Measurements from ENCODE around the gene LCE5A.
"Not testable (repeated sequence)": the region's sequence is repeated elsewhere in the genome, so short reads cannot be mapped to it uniquely, and the experiment has no call there.

Gene LCE5A

DNA sequence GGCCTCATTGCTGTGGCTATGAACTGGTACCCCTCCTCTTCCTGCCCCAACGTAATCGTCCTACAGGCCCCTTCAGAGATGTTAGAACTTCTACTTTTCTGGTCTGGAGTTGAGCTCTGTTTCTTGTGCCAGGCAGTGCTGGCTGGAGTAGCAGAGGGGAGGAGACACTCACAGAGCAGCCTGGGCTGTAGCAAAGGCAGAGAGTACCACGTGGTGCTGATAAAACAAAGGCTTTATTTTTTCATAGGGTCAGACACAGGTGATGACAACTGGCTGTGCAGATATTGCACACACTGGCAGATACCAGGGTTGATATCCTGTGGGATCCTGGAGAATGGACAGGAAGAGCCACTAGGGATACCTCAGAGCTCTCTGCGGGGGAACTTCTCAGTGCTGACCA lies 26.9 kb downstream of the LCE5A start:
- TF ChIP-seq, protein P1, sequence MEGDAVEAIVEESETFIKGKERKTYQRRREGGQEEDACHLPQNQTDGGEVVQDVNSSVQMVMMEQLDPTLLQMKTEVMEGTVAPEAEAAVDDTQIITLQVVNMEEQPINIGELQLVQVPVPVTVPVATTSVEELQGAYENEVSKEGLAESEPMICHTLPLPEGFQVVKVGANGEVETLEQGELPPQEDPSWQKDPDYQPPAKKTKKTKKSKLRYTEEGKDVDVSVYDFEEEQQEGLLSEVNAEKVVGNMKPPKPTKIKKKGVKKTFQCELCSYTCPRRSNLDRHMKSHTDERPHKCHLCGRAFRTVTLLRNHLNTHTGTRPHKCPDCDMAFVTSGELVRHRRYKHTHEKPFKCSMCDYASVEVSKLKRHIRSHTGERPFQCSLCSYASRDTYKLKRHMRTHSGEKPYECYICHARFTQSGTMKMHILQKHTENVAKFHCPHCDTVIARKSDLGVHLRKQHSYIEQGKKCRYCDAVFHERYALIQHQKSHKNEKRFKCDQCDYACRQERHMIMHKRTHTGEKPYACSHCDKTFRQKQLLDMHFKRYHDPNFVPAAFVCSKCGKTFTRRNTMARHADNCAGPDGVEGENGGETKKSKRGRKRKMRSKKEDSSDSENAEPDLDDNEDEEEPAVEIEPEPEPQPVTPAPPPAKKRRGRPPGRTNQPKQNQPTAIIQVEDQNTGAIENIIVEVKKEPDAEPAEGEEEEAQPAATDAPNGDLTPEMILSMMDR (IDR thresholded peaks at IDR 0.05; ENCODE audit: low read depth, low read length): no peak
- TF ChIP-seq, protein P2, sequence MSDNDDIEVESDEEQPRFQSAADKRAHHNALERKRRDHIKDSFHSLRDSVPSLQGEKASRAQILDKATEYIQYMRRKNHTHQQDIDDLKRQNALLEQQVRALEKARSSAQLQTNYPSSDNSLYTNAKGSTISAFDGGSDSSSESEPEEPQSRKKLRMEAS (IDR thresholded peaks at IDR 0.05; ENCODE audit: low read depth, low read length): no peak
- TF ChIP-seq MYC (IDR thresholded peaks at IDR 0.05; ENCODE audit: low read depth, low read length) (no peak), POLR2A (IDR thresholded peaks at IDR 0.05; ENCODE audit: extremely low read depth, insufficient read length) (no peak)
- no peak for DNase-seq (ENCODE audit: low read depth)
- H3K4me3 ChIP-seq (ENCODE audit: low read depth, low read length): no peak overlapping the region

DNA sequence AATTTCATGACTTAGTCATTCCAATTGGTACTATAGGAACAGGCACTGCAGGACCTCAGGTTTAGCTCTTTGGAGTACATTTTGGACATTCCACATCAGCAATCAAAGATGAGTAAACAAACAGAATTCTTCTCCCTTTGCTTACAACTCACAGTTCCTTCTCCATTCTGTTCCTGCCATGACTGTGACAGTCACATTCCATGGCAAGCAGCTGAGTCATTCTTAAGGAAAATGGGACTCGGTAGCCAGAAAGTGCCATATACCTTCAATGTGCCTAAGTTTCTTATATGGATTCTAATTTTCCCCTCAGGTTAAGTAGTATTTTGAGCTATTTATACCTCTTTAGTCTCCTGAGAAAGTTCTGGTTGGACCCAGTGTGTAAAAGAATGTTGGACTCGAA lies 29.3 kb downstream of the LCE5A start:
- no peak for DNase-seq (ENCODE audit: low read depth)
- no peak overlapping the region for H3K4me3 ChIP-seq (ENCODE audit: low read depth, low read length)
- TF ChIP-seq, protein P1 (IDR thresholded peaks at IDR 0.05; ENCODE audit: low read depth, low read length): no peak
- TF ChIP-seq, protein P2 (IDR thresholded peaks at IDR 0.05; ENCODE audit: low read depth, low read length): no peak
- TF ChIP-seq POLR2A (IDR thresholded peaks at IDR 0.05; ENCODE audit: extremely low read depth, insufficient read length): no peak
- no peak for TF ChIP-seq MYC (IDR thresholded peaks at IDR 0.05; ENCODE audit: low read depth, low read length)

DNA sequence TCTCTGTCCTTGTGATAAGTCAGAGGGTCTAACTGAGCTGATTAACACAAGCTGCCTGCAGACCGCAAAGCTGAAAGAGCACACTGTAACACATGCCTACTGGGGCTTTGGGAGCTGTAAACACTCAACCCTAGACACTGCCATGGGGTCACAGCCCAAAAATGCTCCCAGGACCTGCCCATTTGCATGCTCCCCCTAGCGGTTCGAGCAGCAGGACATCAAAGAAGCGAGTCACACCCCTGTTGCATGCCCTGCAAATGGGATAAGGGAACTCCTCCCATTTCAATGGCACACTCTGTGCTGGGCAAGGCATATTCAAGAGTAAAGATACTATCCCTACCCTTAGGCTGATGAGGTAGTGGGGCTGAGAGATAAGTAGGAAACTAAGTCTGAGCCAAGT lies 33.2 kb downstream of the LCE5A start:
- peak; percentile 10 for DNase-seq (ENCODE audit: low read depth)
- TF ChIP-seq MYC (IDR thresholded peaks at IDR 0.05; ENCODE audit: low read depth, low read length) (no peak), POLR2A (IDR thresholded peaks at IDR 0.05; ENCODE audit: extremely low read depth, insufficient read length) (no peak)
- TF ChIP-seq, protein P2 (IDR thresholded peaks at IDR 0.05; ENCODE audit: low read depth, low read length): no peak
- TF ChIP-seq, protein P1 (IDR thresholded peaks at IDR 0.05; ENCODE audit: low read depth, low read length): no peak
- H3K4me3 ChIP-seq (ENCODE audit: low read depth, low read length): no peak overlapping the region

DNA sequence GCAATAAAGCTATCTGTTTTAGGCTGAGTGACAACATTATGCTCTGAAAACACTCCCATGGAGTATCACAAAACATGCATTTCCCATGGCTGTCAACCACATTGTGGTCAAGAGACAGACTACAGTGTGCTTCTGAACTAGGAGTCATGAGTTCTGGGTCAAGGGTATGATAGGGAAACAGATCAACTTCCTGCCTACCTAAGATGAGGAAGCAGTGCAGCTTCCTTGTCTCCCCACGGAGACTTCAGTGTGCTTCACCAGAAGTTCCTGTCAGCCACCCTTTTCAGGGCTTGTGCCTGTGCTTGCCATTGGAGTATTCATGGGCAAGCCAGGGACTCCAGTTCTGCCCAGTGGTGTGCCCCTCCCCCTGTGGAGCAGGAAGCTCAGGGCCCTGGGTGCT lies 36.1 kb downstream of the LCE5A start:
- no peak overlapping the region for H3K4me3 ChIP-seq (ENCODE audit: low read depth, low read length)
- no peak for DNase-seq (ENCODE audit: low read depth)
- no peak for TF ChIP-seq POLR2A (IDR thresholded peaks at IDR 0.05; ENCODE audit: extremely low read depth, insufficient read length)
- TF ChIP-seq, protein P2 (IDR thresholded peaks at IDR 0.05; ENCODE audit: low read depth, low read length): no peak
- TF ChIP-seq, protein P1 (IDR thresholded peaks at IDR 0.05; ENCODE audit: low read depth, low read length): no peak
- TF ChIP-seq MYC (IDR thresholded peaks at IDR 0.05; ENCODE audit: low read depth, low read length): no peak

DNA sequence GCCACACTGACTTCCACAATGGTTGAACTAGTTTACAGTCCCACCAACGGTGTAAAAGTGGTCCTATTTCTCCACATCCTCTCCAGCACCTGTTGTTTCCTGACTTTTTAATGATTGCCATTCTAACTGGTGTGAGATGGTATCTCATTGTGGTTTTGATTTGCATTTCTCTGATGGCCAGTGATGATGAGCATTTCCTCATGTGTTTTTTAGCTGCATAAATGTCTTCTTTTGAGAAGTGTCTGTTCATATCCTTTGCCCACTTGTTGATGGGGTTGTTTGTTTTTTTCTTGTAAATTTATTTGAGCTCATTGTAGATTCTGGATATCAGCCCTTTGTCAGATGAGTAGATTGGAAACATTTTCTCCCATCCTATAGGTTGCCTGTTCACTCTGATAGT lies 37.8 kb downstream of the LCE5A start:
- not testable (repeated sequence) for DNase-seq (ENCODE audit: low read depth); H3K4me3 ChIP-seq (ENCODE audit: low read depth, low read length)

Measured in NB4 (cell line).